ENCODE measurements around the gene NCOR2. TPM values are rescaled to one million over a fixed set of nuclear protein-coding genes. Genes with fewer than 3 reads are reported as not detected.

The NCOR2 gene
- total RNA-seq, 1 donor from 2014 or later = 60.3 TPM

- no peak for ATAC-seq
Observed at GRCh38 chr12:124573839-124574786, 6.7 kb upstream of the NCOR2 start.

- no peak for ATAC-seq
Observed at GRCh38 chr12:124571556-124571955, 4.1 kb upstream of the NCOR2 start.

DNA sequence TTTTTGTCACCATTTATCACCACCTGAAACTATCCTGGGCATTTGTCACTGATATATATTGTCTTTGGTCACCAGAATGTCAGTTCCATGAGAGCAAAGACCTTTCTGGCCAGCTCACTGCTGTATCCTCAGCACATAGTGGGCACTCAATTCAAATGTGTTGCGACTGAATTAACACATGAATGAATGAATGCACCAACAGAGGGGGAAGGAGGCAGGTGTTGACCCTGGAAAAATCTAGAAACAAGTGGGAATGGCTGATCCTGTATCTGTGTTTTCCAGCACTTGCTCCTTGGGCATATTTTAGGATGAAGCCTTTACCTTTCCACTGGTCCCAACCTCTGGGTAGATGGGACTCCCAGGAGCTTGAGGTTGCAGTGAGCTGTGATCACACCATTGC, 3.4 kb upstream of the NCOR2 start:
- no peak for ATAC-seq

DNA sequence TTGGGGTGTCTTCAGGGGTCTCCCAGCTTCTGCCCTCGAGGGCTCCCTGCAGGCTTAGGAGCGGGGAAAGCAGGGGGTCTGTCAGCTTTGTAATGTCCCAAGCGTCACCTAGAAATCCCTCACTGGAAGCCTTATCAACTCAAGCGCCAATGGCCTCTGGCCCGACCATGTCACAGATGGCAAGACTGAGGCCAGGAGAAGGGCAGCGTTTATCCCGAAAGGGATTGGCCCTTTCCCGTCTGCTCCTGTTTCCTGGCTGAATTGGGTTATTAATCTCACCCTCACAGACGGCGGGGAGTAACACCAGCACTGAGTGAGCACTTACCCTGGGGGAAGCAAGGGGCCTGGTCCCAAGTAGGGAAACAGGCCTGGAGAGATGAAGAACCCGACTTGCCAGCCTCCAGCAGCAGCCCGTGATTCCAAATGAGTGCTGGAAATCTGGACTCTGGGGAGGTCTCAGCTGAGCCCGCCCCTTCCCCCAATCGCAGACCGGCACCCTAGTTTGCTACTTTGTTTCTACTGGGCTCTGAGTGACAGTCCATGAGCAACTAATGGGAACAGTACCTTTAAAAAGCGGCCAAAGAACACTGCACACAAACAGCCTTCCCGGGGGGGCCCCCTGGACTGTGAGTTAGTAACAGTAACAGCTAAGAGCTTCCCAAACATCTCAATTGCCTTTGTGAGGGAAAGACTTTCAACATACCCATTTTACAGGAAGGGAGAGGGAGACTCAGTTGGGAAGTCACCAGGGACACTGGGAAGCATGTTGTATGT, 2.1 kb upstream of the NCOR2 start:
- no peak for ATAC-seq

GRCh38 chr12:124568431-124569374, 1.3 kb upstream of the NCOR2 start:
- ATAC-seq = peak; percentile 29

GRCh38 chr12:124567673-124568373, 411 bp upstream of the NCOR2 start:
- peak; percentile 88 for ATAC-seq

DNA sequence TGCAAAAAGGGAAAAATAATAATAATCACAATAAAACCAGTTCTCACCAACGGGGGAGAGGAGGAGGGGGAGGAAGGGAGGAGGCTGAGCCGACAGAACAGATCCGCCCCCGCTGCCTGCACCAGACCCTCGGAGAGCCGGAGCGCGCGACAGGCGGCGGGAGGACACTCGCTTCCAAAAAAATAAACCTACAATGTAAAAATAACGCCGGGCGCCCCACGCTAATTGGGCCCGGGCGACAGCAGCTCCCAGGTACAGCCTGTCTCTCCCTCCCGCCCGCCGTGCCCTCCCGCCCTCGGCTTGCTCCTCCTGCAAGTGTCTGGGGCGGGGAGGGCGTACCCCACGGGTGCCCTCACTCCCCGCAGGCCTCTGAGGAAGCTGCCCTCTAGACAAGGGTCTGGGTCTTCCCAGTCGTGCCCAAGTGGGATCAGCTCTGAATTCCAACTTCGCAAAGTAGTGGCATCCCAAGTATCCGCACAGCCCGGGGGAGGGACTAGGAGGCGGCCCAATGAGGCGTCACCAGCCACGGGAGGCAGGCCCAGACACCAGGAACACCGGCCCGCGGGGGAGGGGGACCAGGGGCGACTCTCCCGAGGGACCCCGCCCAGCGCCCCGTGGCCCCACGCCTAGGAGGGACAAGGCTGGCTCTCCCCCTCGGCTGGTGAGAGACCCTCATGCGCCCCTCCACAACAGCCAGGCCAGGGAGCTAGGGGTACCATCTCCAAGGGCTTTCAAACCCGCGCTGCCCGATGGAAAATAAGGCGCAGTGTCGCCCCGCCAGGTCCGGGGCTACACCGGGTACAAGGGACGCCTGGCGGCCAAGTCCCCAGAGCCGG, 1.0 kb downstream of the NCOR2 start:
- ATAC-seq = peak; percentile 69

DNA sequence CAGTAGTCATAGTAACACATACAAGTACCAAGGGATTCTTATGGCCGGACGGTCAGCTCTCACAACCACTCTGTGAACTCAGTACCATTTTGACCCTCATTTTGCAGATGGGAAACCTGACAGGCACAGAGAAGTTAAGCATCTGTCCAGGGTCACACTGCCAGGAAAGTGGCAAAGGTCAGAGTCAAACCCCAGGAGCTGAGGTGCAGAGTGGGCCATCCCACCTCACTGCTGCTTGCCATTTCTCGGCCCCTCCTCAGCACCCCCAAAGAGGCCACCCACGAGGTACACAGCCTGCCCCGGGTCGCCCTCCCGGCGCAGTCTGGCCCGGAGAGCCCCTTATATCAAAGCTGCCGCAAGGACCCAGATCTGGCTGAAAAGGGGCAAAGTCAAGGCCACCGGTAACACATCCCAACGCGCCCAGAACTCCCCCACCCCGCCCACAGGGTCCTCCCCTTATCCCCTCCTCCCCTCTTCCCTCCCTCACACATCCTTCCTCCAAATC, 1.7 kb downstream of the NCOR2 start:
- no peak for ATAC-seq

GRCh38 chr12:124564971-124565491, 2.4 kb downstream of the NCOR2 start:
- ATAC-seq = no peak

DNA sequence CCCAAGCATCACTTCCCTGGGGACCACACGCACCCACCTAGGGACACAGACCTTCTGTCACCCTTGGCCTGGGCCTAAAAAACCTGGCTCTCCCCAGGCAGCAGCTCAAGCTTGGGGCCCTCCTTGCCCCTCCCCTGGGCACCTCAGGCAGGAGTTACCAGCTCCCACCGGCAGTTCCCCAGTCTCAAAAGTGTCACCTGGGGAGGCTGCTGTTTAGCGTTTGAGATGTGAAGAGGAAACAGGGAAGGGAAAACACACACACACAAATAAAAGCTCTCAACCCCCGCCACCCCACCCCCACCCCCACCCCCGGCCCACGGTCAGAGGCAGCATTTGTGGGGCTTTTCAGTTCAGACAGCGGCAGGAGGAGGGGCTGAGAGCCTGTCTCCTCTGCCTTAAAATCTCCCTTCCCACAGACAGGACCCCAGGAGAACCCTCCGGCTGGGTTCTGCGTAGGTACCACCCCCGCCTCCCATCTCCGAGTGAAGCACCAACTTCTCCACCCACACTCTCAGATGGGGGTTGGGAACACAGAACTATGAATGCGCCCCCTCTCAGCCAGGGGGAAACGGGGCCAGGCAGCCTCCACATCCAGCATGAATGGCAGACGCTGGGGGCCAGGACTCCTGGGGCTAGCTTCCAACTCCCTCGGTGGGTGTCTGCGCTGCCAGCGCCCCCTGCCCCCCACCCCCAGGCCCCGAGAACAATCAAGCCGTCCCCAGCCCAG, 3.0 kb downstream of the NCOR2 start:
- ATAC-seq = no peak

GRCh38 chr12:124563809-124564208, 3.6 kb downstream of the NCOR2 start:
- no peak for ATAC-seq

DNA sequence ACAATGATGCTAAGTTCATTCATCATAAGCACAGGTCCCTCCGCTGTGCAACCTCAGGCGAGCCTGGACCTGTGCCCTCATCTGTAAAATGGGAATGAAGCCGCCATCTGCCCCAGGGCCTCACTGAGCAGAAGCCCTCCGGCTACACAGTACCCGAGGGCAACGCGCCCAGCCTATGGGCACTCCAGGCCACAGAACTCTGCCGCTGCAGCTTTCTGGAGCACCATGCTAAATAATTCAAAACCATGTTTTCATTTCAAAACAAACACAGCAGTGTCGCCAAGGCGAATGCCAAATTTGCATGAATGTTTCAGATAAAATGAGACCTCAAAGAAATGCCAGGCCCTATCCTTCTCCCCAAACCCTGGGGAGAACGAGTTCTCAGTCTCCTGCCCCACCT, 4.0 kb downstream of the NCOR2 start:
- ATAC-seq = no peak

- no peak for ATAC-seq
Observed at GRCh38 chr12:124562796-124563181, 4.6 kb downstream of the NCOR2 start.

GRCh38 chr12:124562018-124562795, 5.2 kb downstream of the NCOR2 start:
- no peak for ATAC-seq

DNA sequence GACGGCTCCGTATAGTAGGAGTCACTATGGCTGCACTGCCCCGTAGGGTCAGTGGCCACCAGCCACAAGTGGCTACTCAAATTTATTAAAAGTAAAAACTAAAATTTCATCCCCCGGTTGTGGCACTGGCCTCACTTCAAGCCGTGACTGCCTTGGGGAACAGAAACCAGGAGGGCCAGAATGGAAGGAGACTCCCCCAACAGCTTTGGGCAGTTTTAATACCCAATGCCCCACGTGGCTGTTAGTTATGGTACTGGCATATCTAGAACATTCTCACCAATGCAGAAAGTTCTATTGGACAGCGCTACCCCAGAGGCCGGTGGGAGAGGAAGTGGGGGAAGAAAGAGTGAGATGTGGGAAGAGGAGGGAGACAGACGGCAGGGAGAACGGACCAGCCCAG, 6.2 kb downstream of the NCOR2 start:
- ATAC-seq = no peak

- no peak for ATAC-seq
Observed at GRCh38 chr12:124560146-124560890, 7.1 kb downstream of the NCOR2 start.

- ATAC-seq = no peak
Observed at GRCh38 chr12:124559182-124560017, 8.0 kb downstream of the NCOR2 start.
